Measurements from ENCODE around the gene CIROP.

Gene CIROP

GRCh38 chr14:23136566-23137133 is 31.9 kb upstream of the CIROP start:
- ChIA-PET CTCF (interaction anchor here (1.3 to 2.2 kb wide), 2 partner anchors 16 to 50 kb away, joined by 5 to 14 read pairs; no protein-coding TSS in a partner anchor), POLR2A (no interaction called here)
- DNase-seq (ENCODE audit: low read depth, low spot score): no peak
- H3K4me3 ChIP-seq (ENCODE audit: low read depth, low read length): no peak overlapping the region
- no peak for TF ChIP-seq CTCF (IDR thresholded peaks at IDR 0.05; ENCODE audit: insufficient read depth, low read length, missing control alignments)

- H3K4me3 ChIP-seq (ENCODE audit: low read depth, low read length): no peak overlapping the region
- ChIA-PET POLR2A (no interaction called here), CTCF (interaction anchor here (0.6 to 1.4 kb wide), 4 partner anchors 12 to 57 kb away, joined by 3 to 4 read pairs (median 4); no protein-coding TSS in a partner anchor)
- no peak for TF ChIP-seq CTCF (IDR thresholded peaks at IDR 0.05; ENCODE audit: insufficient read depth, low read length, missing control alignments)
- DNase-seq (ENCODE audit: low read depth, low spot score): no peak
Measured at GRCh38 chr14:23132970-23133369, 28.2 kb upstream of the CIROP start.

- POLR2A ChIA-PET: no interaction called here
- CTCF ChIA-PET: interaction anchor here (2.0 to 3.7 kb wide), 3 partner anchors 10 to 55 kb away, joined by 5 to 59 read pairs (median 19); no protein-coding TSS in a partner anchor
- TF ChIP-seq CTCF (IDR thresholded peaks at IDR 0.05; ENCODE audit: insufficient read depth, low read length, missing control alignments): no peak
Measured at GRCh38 chr14:23131482-23131881, 26.7 kb upstream of the CIROP start.

GRCh38 chr14:23130871-23131270 is 26.1 kb upstream of the CIROP start:
- DNase-seq (ENCODE audit: low read depth, low spot score): no peak
- ChIA-PET CTCF (interaction anchor here (0.9 to 3.7 kb wide), 6 partner anchors 9 to 58 kb away, joined by 4 to 59 read pairs (median 6); no protein-coding TSS in a partner anchor), POLR2A (no interaction called here)
- no peak overlapping the region for H3K4me3 ChIP-seq (ENCODE audit: low read depth, low read length)
- no peak for TF ChIP-seq CTCF (IDR thresholded peaks at IDR 0.05; ENCODE audit: insufficient read depth, low read length, missing control alignments)

More at GRCh38 chr14:23131482-23131881, 26.7 kb upstream of the CIROP start:
- H3K4me3 ChIP-seq (ENCODE audit: low read depth, low read length): no peak overlapping the region
- DNase-seq (ENCODE audit: low read depth, low spot score): no peak

GRCh38 chr14:23129759-23130316 is 25.0 kb upstream of the CIROP start:
- no peak for TF ChIP-seq CTCF (IDR thresholded peaks at IDR 0.05; ENCODE audit: insufficient read depth, low read length, missing control alignments)
- no peak for DNase-seq (ENCODE audit: low read depth, low spot score)
- CTCF ChIA-PET: interaction anchor here (0.9 to 3.7 kb wide), 10 partner anchors 8 to 159 kb away, joined by 3 to 59 read pairs (median 4); partner anchors contain the start of gene CDH24
- POLR2A ChIA-PET: no interaction called here
- no peak overlapping the region for H3K4me3 ChIP-seq (ENCODE audit: low read depth, low read length)

- CTCF ChIA-PET: interaction anchor here (0.8 to 3.7 kb wide), 10 partner anchors 7 to 160 kb away, joined by 3 to 59 read pairs (median 4); partner anchors contain the start of gene CDH24
- TF ChIP-seq CTCF (IDR thresholded peaks at IDR 0.05; ENCODE audit: insufficient read depth, low read length, missing control alignments): no peak
- POLR2A ChIA-PET: no interaction called here
Measured at GRCh38 chr14:23128969-23129758, 24.4 kb upstream of the CIROP start.

More at GRCh38 chr14:23128969-23129758, 24.4 kb upstream of the CIROP start:
- DNase-seq (ENCODE audit: low read depth, low spot score): no peak
- no peak overlapping the region for H3K4me3 ChIP-seq (ENCODE audit: low read depth, low read length)

Data from AG04449 (cell line).